IMR-90 (cell line): ENCODE measurements around the gene ATG2A. TPM values are rescaled to one million over a fixed set of nuclear protein-coding genes. Genes with fewer than 3 reads are reported as not detected.

Source experiments
- ATAC-seq: fragments of 200-7000 bp; cut with Tn5 transposase; 2 replicates; pipeline ENCODE4 v1.9.1; 2020; ENCODE audit warnings: low read depth, mild to moderate bottlenecking, moderate library complexity
- BruUV-seq: library from RNA; stranded (reverse); fragments of 400-500 nt; replicated peaks from 2 replicates; lab custom pipeline; 2021; lab: Mats Ljungman, UMichigan
- CTCF ChIA-PET: fragments of 300-600 bp; formaldehyde crosslinking; extraction: SDS; loops from one replicate; lab custom pipeline; 2021; ENCODE audit warnings: antibody characterized with exemption; lab: Yijun Ruan, JAX
- POLR2A ChIA-PET: fragments of 300-600 bp; sonication (Branson Sonifier 250); formaldehyde crosslinking; loops from one replicate; lab custom pipeline; 2022; ENCODE audit warnings: antibody characterized with exemption; ENCODE audit not compliant: unreplicated experiment; lab: Charles Lee
- DNase-seq: peaks from one replicate; pipeline ENCODE4 v3.0.0; 2013
- H2AFZ ChIP-seq: replicated peaks from 2 replicates; pipeline ENCODE3; 2013; ENCODE audit warnings: low read length, mild to moderate bottlenecking; ENCODE audit not compliant: poor library complexity
- H2AK5ac ChIP-seq: 2 replicates; pipeline ENCODE4 v1.6.1; 2013; ENCODE audit warnings: low read depth, low read length, inconsistent platforms
- H2AK9ac ChIP-seq: replicated peaks from 2 replicates; pipeline ENCODE3; 2013; ENCODE audit warnings: mild to moderate bottlenecking, low read depth, low read length, moderate library complexity; ENCODE audit not compliant: poor library complexity
- H2BK120ac ChIP-seq: 2 replicates; pipeline ENCODE4 v1.6.1; 2013; ENCODE audit warnings: low read depth, low read length, inconsistent platforms
- H2BK15ac ChIP-seq: 3 replicates; pipeline ENCODE4 v1.6.1; 2013; ENCODE audit warnings: low read depth, low read length, inconsistent platforms
- H2BK20ac ChIP-seq: 2 replicates; pipeline ENCODE4 v1.6.1; 2013; ENCODE audit warnings: low read depth, mild to moderate bottlenecking, inconsistent platforms, low read length, moderate library complexity
- H2BK5ac ChIP-seq: 2 replicates; pipeline ENCODE4 v1.6.1; 2013; ENCODE audit warnings: mild to moderate bottlenecking, low read depth, low read length, inconsistent platforms; ENCODE audit not compliant: poor library complexity, severe bottlenecking
- H3K14ac ChIP-seq: replicated peaks from 2 replicates; pipeline ENCODE4 v1.6.1; 2013; ENCODE audit warnings: low read depth, low read length, inconsistent platforms
- H3K18ac ChIP-seq: 2 replicates; pipeline ENCODE4 v1.6.1; 2013; ENCODE audit warnings: low read depth, low read length, control low read depth
- H3K23ac ChIP-seq: 2 replicates; pipeline ENCODE4 v1.6.1; 2013; ENCODE audit warnings: low read depth, low read length, inconsistent platforms
- H3K27ac ChIP-seq: 2 replicates; pipeline ENCODE4 v1.5.1; 2013; ENCODE audit warnings: mild to moderate bottlenecking, control low read depth, low read length; ENCODE audit not compliant: insufficient read depth
- H3K27me3 ChIP-seq: 2 replicates; pipeline ENCODE4 v1.6.1; 2013; ENCODE audit warnings: low read length; ENCODE audit not compliant: control insufficient read depth, insufficient read depth
- H3K36me3 ChIP-seq: 2 replicates; pipeline ENCODE4 v1.6.1; 2013; ENCODE audit warnings: low read length, mixed read lengths; ENCODE audit not compliant: control insufficient read depth, insufficient read depth
- H3K4ac ChIP-seq: 2 replicates; pipeline ENCODE4 v1.6.1; 2013; ENCODE audit warnings: low read depth, low read length, inconsistent platforms
- H3K4me1 ChIP-seq: 2 replicates; pipeline ENCODE4 v1.6.1; 2013; ENCODE audit warnings: low read length, mixed read lengths; ENCODE audit not compliant: control insufficient read depth, insufficient read depth
- H3K4me2 ChIP-seq: 2 replicates; pipeline ENCODE4 v1.6.1; 2013; ENCODE audit warnings: low read depth, mild to moderate bottlenecking, control low read depth, low read length, moderate library complexity
- H3K4me3 ChIP-seq: 2 replicates; pipeline ENCODE4 v1.5.1; 2013; ENCODE audit warnings: low read depth, mild to moderate bottlenecking, control low read depth, low read length, moderate library complexity; ENCODE audit not compliant: insufficient read depth
- H3K56ac ChIP-seq: 2 replicates; pipeline ENCODE4 v1.6.1; 2013; ENCODE audit warnings: low read length, inconsistent platforms; ENCODE audit not compliant: insufficient read depth; ENCODE audit errors: extremely low read depth
- H3K79me1 ChIP-seq, 2 experiments: 2 replicates each; pipeline ENCODE4 v1.6.1; 2013; ENCODE audit warnings: low read length in 2 of 2, inconsistent platforms in 1 of 2, low read depth in 1 of 2
- H3K9ac ChIP-seq: 2 replicates; pipeline ENCODE4 v1.6.1; 2013; ENCODE audit warnings: low read depth, low read length, control low read depth
- H3K9me1 ChIP-seq: 2 replicates; pipeline ENCODE4 v1.6.1; 2013; ENCODE audit warnings: low read length, inconsistent platforms; ENCODE audit not compliant: insufficient read depth
- H3K9me3 ChIP-seq: 2 replicates; pipeline ENCODE4 v1.6.1; 2013; ENCODE audit warnings: low read length; ENCODE audit not compliant: control insufficient read depth, insufficient read depth
- H4K20me1 ChIP-seq: 2 replicates; pipeline ENCODE4 v1.6.1; 2013; ENCODE audit warnings: low read length, inconsistent platforms; ENCODE audit not compliant: insufficient read depth
- H4K5ac ChIP-seq: 2 replicates; pipeline ENCODE4 v1.6.1; 2013; ENCODE audit warnings: mild to moderate bottlenecking, low read depth, low read length, control low read depth
- H4K8ac ChIP-seq, 2 experiments: 2 replicates each; pipeline ENCODE4 v1.6.1; 2013; ENCODE audit warnings: low read depth in 2 of 2, low read length in 2 of 2, control low read depth in 1 of 2, inconsistent platforms in 1 of 2
- H4K91ac ChIP-seq: 2 replicates; pipeline ENCODE4 v1.6.1; 2013; ENCODE audit warnings: low read depth, low read length, inconsistent platforms; ENCODE audit not compliant: insufficient read depth
- BHLHE40 ChIP-seq: fragments of 150-350 bp; IDR thresholded peaks from 2 replicates; pipeline ENCODE4 v1.6.1; 2016; ENCODE audit warnings: mild to moderate bottlenecking, low read depth, low read length
- CEBPB ChIP-seq: IDR thresholded peaks from 2 replicates; pipeline ENCODE4 v1.6.1; 2012; ENCODE audit warnings: low read depth, low read length, improper control_type of control experiment
- CHD1 ChIP-seq: IDR thresholded peaks from 2 replicates; pipeline ENCODE4 v1.6.1; 2012; ENCODE audit warnings: low read depth, low read length, improper control_type of control experiment
- CTCF ChIP-seq: conservative IDR thresholded peaks from 2 replicates; pipeline ENCODE4 v1.5.1; 2012; ENCODE audit warnings: mild to moderate bottlenecking, low read depth, low read length, improper control_type of control experiment
- ELK1 ChIP-seq: fragments of 150-350 bp; IDR thresholded peaks from 2 replicates; pipeline ENCODE4 v1.6.1; 2016; ENCODE audit warnings: low read depth, mild to moderate bottlenecking, low read length, moderate library complexity, borderline replicate concordance
- MAFK ChIP-seq: IDR thresholded peaks from 2 replicates; pipeline ENCODE4 v1.6.1; 2012; ENCODE audit warnings: low read depth, low read length, improper control_type of control experiment
- MAZ ChIP-seq: IDR thresholded peaks from 2 replicates; pipeline ENCODE4 v1.6.1; 2012; ENCODE audit warnings: low read depth, mild to moderate bottlenecking, low read length, improper control_type of control experiment, moderate library complexity, borderline replicate concordance
- MXI1 ChIP-seq: IDR thresholded peaks from 2 replicates; pipeline ENCODE4 v1.6.1; 2012; ENCODE audit warnings: low read depth, mild to moderate bottlenecking, low read length, moderate library complexity, borderline replicate concordance
- NFE2L2 ChIP-seq: fragments of 150-350 bp; IDR thresholded peaks from 2 replicates; pipeline ENCODE4 v1.6.1; 2016; ENCODE audit warnings: low read depth, mild to moderate bottlenecking, low read length
- POLR2A ChIP-seq: IDR thresholded peaks from 2 replicates; pipeline ENCODE4 v1.6.1; 2012; ENCODE audit warnings: mild to moderate bottlenecking, low read depth, low read length
- RAD21 ChIP-seq: IDR thresholded peaks from 2 replicates; pipeline ENCODE4 v1.6.1; 2012; ENCODE audit warnings: low read length, improper control_type of control experiment
- RCOR1 ChIP-seq: IDR thresholded peaks from 2 replicates; pipeline ENCODE4 v1.6.1; 2012; ENCODE audit warnings: mild to moderate bottlenecking, low read length, improper control_type of control experiment; ENCODE audit not compliant: insufficient replicate concordance
- USF2 ChIP-seq: fragments of 150-350 bp; IDR thresholded peaks from 2 replicates; pipeline ENCODE4 v1.6.1; 2017; ENCODE audit warnings: mild to moderate bottlenecking, antibody characterized with exemption, low read length, low read depth
- WGBS, 2 experiments: methylation state at CpG; one replicate each; pipeline versions ENCODE4 v1.1.5 to v1.1.7; 2013; ENCODE audit warnings: missing lambda C conversion rate in 2 of 2; ENCODE audit not compliant: insufficient read length in 1 of 2; ENCODE audit errors: extremely low coverage in 2 of 2; 5-methylcytosine and 5-hydroxymethylcytosine counted together
- dilution Hi-C: fragments of 300-500 bp; cut with HindIII; formaldehyde crosslinking; loops from one replicate; pipeline ENCODE4 v1.14.3; 2018; ENCODE audit warnings: low sequenced_read_pairs; ENCODE audit not compliant: unreplicated experiment
- in situ Hi-C: fragments of 300-500 bp; cut with MboI; formaldehyde crosslinking; loops from 3 replicates; pipeline ENCODE4 v1.14.3; 2019; ENCODE audit warnings: low sequenced_read_pairs, inconsistent platforms, mixed read lengths
- intact Hi-C: fragments of 100-400 bp; cut with micrococcal nuclease; formaldehyde crosslinking; loops from 2 replicates; pipeline ENCODE4 v1.10.0; 2022
- polyA plus RNA-seq, 3 experiments: library from polyadenylated mRNA; depleted of rRNA; stranded (reverse); fragments of >200 nt; gene quantifications; 2 replicates each; pipeline ENCODE4 v1.2.3, GENCODE V29; 2012; ENCODE audit warnings: low replicate concordance in 1 of 3
- total RNA-seq: library from RNA; depleted of rRNA; stranded (reverse); fragments of >200 nt; gene quantifications from 2 replicates; pipeline ENCODE4 v1.2.3, GENCODE V29; 2012

ATG2A gene
- total and polyA plus RNA-seq, 2 of the 4 experiments (the other 2 are of a cell fraction), result 3.2 to 10.5 TPM

- TF ChIP-seq USF2 (no peak), BHLHE40 (no peak), RAD21 (no peak)
Observed at GRCh38 chr11:64960719-64961118, 43.7 kb upstream of the ATG2A start (continued).

- dilution Hi-C loops, result no loop called here
- no peak for TF ChIP-seq CEBPB
- no peak for TF ChIP-seq USF2
- TF ChIP-seq RCOR1, result no peak
- no peak for TF ChIP-seq NFE2L2
- TF ChIP-seq CHD1, result no peak
- TF ChIP-seq ELK1, result no peak
- no peak for TF ChIP-seq BHLHE40
- no peak for TF ChIP-seq POLR2A
- TF ChIP-seq MXI1, result no peak
- TF ChIP-seq MAFK, result no peak
- TF ChIP-seq CTCF, result no peak
- no peak for TF ChIP-seq MAZ
Observed at GRCh38 chr11:64959498-64959897, 42.5 kb upstream of the ATG2A start.

More at GRCh38 chr11:64959498-64959897, 42.5 kb upstream of the ATG2A start:
- in situ Hi-C loops, result no loop called here
- no peak overlapping the region for H3K23ac ChIP-seq
- CTCF ChIA-PET, result no interaction called here
- H3K27me3 ChIP-seq, result peaks cover 5% of the 10 kb centered on the region
- H4K20me1 ChIP-seq, result no peaks in the 10 kb centered on the region
- H2AK9ac ChIP-seq, result no peak overlapping the region
- no peak overlapping the region for H3K56ac ChIP-seq
- no TSS peak for BruUV-seq
- no peak overlapping the region for H4K8ac ChIP-seq
- no peaks in the 10 kb centered on the region for H3K36me3 ChIP-seq
- POLR2A ChIA-PET, result no interaction called here
- no peaks in the 10 kb centered on the region for H3K79me1 ChIP-seq
- H3K9ac ChIP-seq, result no peak overlapping the region
- ATAC-seq, result no peak
- no peak overlapping the region for H3K4me3 ChIP-seq
- no peaks in the 10 kb centered on the region for H3K9me3 ChIP-seq
- no peak overlapping the region for H4K5ac ChIP-seq
- no peak overlapping the region for H2BK15ac ChIP-seq
- intact Hi-C loops, result no loop called here
- no peak for DNase-seq
- H3K9me1 ChIP-seq, result no peaks in the 10 kb centered on the region
- H3K14ac ChIP-seq, result no peak overlapping the region
- H2AFZ ChIP-seq, result no peak overlapping the region
- no peak overlapping the region for H3K4me2 ChIP-seq
- no peak overlapping the region for H2BK120ac ChIP-seq
- H3K18ac ChIP-seq, result no peak overlapping the region
- H2BK20ac ChIP-seq, result no peak overlapping the region
- no peak overlapping the region for H2AK5ac ChIP-seq
- no peak overlapping the region for H3K27ac ChIP-seq
- no peak overlapping the region for H4K91ac ChIP-seq
- no peaks in the 10 kb centered on the region for H3K4me1 ChIP-seq
- no peak overlapping the region for H2BK5ac ChIP-seq
- no peak overlapping the region for H3K4ac ChIP-seq
- no CpG with 5 or more reads among the region's 3 CpGs for WGBS, 2 experiments
